HG03558 (cell line): ENCODE data around the gene LRIT3.

Source experiments
- ATAC-seq: cut with Tn5 transposase; IDR thresholded peaks from one replicate; pipeline ENCODE4 v1.9.1; 2021; ENCODE audit warnings: moderate number of reproducible peaks; ENCODE audit not compliant: unreplicated experiment; ENCODE audit errors: extremely low read depth

LRIT3 gene, protein sequence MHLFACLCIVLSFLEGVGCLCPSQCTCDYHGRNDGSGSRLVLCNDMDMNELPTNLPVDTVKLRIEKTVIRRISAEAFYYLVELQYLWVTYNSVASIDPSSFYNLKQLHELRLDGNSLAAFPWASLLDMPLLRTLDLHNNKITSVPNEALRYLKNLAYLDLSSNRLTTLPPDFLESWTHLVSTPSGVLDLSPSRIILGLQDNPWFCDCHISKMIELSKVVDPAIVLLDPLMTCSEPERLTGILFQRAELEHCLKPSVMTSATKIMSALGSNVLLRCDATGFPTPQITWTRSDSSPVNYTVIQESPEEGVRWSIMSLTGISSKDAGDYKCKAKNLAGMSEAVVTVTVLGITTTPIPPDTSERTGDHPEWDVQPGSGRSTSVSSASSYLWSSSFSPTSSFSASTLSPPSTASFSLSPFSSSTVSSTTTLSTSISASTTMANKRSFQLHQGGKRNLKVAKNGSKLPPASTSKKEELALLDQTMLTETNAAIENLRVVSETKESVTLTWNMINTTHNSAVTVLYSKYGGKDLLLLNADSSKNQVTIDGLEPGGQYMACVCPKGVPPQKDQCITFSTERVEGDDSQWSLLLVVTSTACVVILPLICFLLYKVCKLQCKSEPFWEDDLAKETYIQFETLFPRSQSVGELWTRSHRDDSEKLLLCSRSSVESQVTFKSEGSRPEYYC

DNA sequence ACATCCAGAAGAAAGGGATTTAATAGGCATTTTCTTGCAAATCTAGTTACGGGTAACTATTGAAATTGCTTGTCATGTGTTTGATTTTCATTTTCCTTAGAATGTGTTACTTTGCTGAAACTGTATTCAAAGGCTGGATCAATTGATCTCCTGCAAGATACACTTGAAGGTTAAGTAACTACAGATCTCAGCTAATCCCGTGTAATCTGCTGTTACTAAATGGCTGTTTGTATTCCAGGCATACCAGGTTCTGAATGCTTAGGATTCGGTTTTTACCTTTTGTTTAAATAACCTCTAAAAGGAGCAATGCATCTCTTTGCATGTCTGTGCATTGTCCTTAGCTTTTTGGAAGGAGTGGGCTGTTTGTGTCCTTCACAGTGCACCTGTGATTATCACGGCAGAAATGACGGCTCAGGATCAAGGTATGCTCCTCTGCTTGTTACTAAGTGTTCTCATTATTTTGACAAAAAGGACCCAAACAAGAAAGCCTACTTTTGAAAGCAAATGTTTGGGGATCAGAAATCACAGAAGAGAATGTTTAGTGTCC, at the start of gene LRIT3:
TSS of gene LRIT3 (plus strand) at position 212 of the 547 bp plus-strand sequence. CDS start at position 307, 95 bp downstream.
- ATAC-seq, result no peak

DNA sequence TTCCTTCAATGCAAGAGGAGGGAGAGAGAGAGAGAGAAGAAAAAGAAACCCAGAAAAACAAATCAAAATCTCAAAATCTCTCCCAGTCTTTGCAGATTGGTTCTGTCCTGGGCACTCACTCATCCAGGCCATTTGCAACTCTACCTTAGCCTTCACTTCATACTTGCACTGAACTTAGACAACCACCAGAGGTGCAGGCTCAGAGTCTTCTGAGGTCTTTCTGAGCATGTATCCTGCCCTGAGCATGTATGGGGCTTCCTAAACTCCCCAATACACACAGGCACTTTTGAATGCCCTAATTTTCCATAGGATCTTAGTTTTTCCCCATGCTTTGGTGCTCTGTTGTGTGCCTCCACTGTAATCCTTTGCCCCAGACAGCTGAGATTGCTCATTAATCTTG, 49.0 kb upstream of the LRIT3 start:
- no peak for ATAC-seq

DNA sequence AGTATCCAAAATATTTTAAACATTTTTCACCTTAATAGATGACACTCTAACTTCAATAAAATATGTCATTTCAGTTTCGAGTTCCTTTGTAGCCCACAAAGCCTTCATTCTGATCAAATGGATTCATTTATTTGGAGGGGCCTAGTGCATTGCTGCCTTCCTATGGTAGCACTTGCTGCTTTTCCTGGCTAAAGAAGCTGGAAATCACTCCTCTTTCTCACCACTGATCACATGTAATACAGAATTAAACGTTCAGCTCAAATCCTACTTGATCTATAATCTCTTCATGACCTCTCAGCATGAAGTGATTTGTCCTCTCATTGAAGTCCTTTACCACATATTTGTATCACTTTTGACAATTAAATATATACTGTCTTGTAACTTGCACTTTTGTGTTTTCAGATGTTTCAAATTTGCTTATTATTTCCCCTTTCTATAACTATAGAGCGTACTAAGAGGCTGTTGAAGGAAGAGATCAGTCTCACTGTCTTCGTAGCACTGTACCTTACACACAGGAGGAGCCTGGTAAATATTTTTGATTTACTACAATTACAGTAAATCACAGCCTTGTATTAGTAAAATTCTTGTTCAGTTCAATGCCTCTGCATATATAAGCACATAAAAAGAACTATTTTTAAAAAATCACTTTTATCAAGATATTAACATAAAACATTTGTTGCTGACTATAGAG, 46.7 kb upstream of the LRIT3 start:
- no peak for ATAC-seq

DNA sequence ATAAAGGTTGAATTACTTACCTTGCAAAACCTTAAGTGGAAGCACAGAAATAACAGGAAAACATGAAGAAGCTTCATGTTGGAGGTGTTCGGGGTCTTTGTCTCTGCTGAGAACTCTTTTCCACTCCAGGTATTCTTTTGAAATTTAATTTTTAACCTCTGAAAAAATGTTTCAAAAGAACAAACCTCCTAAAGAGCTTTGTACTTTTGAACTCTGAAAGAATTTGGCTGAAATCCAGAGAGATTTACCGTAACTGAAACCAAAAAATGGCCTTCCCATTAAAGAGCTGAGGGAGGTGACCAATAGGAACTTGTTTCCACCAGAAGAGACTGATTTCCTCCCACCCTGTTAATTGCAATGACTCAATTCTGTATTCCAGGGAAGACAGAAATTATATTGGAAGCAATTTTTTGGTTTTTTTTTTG, 46.0 kb upstream of the LRIT3 start, which contains the start of gene CFI:
TSS of gene CFI (minus strand) at position 105 of the 425 bp plus-strand sequence. CDS start at position 77, 28 bp downstream.
- ATAC-seq, result no peak

DNA sequence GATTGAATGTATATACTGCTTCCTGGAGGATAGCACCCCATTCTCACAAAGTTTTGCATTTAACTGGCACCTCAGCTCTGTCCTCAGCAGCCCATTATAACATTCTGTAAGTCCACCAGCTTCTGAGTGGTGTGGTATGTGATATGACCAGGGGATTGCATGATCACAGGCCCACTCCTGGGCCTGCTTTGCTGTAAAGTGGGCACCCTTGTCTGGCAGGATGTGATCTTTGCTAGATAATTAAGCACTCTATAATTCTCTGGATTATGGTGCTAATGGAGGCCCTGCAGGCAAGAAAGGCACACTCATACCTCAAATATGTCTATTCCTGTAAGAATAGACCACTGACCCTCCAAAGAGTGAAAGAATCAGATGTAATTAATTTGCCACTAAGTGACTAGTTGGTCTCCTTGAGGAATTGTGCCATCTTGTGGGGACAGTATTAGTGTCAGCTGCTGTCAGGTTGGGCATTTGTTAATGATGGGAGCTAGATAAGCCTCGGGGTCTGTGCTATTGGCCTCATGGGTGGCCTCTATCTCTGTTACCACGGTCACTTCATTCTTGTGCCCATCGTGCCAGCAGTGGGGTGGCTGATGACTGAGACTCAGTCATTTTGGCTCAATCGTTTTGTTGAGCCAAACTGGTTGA, 43.9 kb upstream of the LRIT3 start:
- ATAC-seq, result no peak

DNA sequence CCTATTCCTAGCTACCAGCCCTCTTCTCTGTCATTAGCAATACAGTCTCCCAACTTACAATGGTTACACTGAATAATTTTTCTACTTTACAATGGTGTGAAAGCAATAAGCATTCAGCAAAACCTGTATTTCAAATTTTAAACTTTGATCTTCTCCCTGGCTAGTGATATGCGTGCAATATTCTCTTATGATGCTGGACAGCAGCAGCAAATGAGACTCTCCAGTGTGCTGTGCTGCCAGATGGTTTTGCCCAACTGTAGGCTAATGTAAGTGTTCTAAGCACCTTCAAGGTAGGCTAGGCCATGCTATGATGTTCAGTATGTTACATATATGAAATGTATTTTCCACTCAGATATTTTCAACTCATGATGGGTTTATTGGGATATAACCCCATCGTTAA, 38.3 kb upstream of the LRIT3 start:
- no peak for ATAC-seq

DNA sequence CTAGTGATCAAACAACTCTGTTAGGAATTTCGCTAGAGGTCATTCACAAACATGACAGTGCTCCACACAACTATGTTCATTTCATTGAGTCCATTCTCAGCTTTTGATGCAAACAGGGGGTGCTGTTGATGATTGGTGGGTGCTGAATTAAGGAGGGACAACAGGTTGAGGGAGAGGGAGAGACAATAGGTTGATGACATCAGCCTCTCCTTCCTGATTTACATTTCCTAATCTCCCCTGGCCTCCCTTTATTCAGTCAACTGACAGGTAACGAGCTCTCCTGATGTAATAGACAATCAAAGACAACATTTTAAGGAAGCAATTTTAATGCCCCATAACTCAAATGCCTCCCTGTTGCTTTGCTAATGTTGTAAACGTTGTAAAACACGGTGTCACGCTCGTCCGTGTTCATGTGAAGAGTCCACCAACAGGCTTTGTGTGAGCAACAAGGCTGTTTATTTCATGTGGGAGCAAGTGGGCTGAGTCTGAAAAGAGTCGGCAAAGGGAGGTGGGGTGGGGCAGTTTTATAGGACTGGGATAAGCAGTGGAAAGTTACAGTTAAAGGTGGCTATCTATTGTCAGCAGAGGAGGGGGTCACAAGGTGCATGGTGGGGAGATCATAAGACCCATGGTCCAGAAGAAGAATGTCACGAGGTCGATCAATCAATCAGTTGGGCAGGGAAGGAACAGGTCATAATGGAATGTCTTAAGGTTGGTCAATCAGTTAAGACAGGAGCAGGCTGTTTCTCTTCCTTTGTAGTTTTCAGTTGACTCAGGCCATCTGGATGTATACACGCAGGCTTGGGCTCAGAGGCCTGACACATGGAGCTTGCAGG, 37.1 kb upstream of the LRIT3 start:
- no peak for ATAC-seq

DNA sequence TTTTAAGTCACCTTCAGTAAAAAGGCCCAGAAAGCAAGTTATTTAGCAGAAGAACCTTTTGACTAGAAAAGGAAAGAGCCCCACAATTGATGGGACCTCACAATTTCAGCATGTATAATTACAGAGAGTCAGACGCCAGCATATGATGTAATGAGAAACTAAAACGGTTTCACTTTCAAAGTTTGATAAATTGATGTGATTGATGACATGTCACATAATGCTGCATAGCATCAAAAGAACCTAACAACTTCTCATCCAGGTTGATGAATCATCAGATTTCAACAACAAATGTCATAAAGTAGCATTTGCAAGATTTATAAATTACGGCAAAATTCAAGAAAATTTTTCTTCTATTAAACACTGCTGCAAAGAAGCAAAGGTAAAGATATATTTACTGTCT, 36.2 kb upstream of the LRIT3 start:
- no peak for ATAC-seq

DNA sequence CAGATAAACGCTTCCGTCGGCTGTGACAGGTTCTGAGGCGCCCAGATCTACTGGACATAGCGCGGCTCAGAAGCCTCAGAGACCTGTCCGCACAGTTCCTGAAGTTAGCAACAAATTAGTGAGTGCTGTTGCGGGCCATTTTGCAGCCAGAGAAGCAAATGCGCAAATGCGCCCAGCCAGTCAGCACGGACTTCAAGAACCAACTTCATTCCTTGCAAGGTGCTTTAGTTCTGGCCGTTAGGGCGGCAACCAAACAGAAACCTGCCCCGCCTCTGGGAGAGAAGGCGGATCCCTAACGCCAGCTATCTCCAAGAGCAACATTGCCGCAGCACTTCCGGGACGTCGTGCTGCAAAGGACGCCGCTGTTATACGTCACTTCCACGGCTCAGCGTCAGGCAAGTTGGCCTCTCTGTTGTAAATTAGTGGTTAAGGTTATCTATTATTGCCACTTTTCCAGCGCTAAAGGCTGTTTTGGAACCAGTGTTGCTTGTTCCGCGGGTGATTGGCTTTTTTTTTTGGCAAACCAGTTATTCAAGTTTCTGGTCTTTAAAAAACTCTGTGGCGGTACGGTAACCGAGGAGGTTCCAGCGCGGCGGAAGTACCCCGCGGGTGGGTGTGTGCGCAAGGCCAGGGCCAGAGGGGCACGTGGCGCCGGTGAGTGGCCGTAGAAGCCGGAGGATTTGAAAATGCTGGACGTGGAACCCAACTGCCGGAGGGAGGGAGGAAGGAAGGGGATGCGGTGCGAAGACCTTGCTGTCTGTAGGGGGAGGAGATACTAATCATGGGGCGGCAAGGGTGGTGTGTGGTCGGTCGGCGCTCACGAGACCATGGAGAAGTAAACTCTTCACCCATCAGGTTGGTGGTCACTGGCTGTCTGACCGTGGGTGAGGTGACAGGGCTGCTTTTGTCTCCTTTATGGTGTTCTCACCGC, 32.5 kb upstream of the LRIT3 start, which contains the start of gene GAR1:
TSS of gene GAR1 (plus strand) at position 612 of the 931 bp plus-strand sequence. CDS start 403 bp downstream, outside the sequence.
- peak; percentile 99 for ATAC-seq

DNA sequence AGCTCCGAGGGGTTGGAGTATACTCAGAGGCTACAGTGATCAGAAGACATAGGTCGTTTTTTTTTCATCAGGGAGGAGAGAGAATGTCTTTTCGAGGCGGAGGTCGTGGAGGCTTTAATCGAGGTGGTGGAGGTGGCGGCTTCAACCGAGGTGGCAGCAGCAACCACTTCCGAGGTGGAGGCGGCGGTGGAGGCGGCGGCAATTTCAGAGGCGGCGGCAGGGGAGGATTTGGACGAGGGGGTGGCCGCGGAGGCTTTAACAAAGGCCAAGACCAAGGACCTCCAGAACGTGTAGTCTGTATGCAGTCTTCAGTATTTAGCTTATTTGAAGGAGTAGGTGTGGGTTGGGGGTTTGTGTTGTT, 31.8 kb upstream of the LRIT3 start:
- ATAC-seq, result no peak

DNA sequence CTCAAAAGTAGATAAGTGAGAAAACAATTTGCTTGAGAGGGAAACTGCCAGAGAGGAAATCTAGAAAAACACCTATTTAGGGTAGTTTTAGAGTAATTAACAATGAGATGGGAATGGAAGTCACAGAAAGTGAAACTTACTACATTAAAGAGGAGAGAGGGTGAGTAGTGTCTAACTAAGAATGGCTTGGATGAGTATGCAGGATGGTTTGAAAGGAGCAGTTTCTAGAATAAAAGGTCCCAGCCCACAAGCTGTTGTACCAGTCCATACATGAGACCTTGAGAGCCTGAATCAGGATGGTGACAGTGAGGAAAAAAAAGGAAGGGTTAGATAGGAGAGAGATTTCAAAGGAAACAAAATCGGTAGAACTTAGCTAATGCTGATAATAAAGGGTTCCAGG, 31.0 kb upstream of the LRIT3 start:
- ATAC-seq, result no peak

DNA sequence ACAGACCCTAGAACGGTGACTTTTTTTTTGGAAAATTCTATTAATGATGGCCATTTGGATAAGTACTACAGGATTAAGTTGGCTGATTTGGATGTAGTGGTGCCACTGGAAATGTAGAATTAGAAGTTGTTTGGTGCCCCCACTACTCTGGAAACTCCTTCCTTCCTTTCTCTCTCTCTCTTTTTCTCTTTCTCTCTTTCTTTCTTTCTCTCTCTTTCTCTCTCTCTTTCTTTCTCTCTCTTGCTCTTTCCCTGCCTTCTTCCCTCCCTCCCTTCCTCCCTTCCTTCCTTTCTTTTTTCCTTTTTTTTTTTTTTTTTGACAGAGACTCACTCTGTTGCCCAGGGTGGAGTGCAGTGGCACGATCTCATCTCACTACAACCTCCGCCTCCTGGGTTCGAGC, 29.6 kb upstream of the LRIT3 start:
- ATAC-seq, result no peak

DNA sequence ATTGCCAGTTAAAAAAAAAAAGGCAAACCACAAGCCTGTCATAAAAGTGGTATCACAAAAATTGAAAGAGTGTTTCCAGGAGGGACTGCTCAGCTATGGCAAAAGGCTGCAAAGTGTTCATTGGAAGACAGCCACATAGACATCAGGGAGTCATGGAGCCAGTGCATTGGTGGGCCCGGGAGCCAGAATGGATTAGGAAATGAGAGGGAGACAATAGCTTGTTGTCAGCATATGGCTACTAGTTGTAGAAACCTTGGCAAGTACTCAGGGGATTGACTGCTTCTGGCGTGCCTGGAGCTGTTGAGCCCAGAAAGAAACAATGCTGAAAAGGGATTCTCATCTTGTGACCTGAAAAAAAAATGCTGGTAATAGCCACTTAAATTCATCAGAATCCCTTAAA, 27.3 kb upstream of the LRIT3 start:
- ATAC-seq, result no peak

DNA sequence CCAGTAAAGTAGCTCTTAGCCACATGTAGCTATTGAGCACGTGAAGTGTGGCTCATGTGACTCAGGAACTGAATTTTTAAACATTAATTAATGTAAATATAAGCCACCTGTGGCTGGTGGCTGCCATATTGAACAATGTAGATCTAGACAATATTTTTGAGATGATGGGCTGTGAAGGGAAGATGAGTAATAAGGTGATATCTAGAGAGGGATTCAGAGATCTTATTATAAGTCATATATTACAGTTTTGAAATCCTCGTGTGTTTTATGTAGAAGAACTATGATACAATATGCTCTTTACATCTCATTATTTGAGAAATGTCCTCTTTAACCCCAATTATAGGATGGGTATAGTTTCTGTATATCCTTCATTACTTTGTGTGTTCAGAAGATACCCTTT, 26.7 kb upstream of the LRIT3 start:
- ATAC-seq, result no peak

DNA sequence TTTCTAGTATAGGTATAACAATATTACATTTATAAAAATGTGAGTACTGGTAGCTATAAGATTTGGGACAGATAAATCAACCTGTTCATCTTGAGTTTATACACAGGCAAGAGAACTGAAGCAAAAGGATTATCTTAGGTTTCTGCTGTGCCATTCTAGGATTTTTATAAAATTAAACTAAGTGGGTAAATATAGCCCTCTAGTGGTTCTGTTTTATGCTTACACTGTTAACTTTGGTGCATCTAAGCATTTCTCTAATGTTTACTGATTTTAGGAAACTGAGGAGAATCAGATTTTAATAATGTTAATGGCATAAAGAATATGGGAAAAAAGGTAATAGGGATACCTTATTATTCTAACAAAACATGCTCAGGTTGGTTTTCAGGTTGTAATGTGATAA, 21.2 kb upstream of the LRIT3 start:
- no peak for ATAC-seq

DNA sequence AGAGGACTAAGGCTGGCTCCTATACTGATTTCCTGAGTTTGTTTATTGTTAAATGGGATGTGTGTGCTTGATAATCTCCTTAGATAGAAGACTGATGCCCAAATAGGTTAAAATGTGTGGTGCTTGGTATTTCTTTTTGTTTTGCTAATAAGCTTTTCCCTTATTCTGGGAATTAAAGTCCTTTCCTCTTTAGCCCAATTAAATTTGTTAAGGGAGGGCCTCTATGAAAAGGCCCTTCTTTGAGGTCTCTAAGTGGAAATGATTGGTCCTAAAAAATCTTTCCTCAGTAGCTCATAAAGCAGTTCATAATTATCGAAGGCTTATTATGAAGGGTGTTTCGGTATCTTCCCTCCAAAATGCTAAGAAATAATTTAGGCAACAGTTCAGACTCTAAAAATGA, 20.2 kb upstream of the LRIT3 start, which contains the start of gene RRH:
TSS of gene RRH (plus strand) at position 301 of the 400 bp plus-strand sequence. CDS start at position 357, 56 bp downstream.
- ATAC-seq, result no peak

DNA sequence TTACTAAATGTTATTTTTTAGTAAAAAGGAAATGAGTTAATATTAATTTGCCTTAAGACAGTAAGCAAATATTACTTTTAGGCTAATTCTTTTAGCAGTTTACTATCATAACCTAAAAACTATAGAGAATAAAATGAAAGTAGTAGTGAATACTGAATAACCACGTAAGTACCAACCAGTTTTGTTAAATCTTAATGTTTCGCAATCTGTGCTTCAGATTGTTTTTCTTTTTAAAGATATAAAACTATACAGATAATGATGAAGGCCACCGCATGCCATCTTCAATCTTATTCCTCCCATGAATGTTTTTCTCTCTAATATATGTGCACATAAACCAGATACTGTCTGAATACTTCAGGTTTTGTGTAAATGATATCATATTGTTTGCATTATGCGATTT, 14.2 kb upstream of the LRIT3 start:
- ATAC-seq, result no peak

DNA sequence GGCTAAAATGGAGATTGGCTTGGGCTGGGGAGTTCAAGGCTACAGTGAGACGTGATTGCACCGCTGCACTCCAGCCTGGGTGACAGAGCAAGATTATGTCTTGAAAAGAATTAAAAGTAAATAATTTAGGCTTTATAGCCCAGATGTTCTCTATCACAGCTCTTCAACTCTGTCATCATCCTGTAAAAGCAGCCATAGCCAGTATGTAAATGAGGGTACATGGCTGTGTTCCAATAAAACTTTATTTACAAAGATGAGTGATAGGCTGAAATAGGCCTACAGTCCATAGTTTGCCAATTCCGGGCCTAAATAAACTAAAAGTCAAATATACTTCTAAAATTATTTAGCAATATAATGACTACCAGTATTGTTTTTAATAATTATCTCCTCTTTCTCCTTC, 10.9 kb upstream of the LRIT3 start:
- no peak for ATAC-seq
